A549 (cell line): ENCODE data around the gene TPSAB1. TPM values are rescaled to one million over a fixed set of nuclear protein-coding genes. Genes with fewer than 3 reads are reported as not detected.
"Not testable (repeated sequence)": the region's sequence is repeated elsewhere in the genome, so short reads cannot be mapped to it uniquely, and the experiment has no call there.

Experiments
- ATAC-seq, 2 experiments: fragments of 200-7000 bp in 1 of 2; fragments of >200 bp in 1 of 2; cut with Nextera tagmentation in 1 of 2; cut with Tn5 transposase in 1 of 2; 3 replicates each; pipeline versions ENCODE4 v1.8.0 to v1.9.1; 2018 to 2020; ENCODE audit warnings: mild to moderate bottlenecking in 1 of 2, moderate library complexity in 1 of 2
- CTCF ChIA-PET: fragments of 300-600 bp; sonication (Branson Sonifier 250); formaldehyde crosslinking; extraction: SDS; loops from one replicate; lab custom pipeline; 2021; ENCODE audit warnings: antibody characterized with exemption, inconsistent platforms; lab: Yijun Ruan, JAX
- POLR2A ChIA-PET: fragments of 350-600 bp; formaldehyde crosslinking; extraction: SDS; loops from one replicate; lab custom pipeline; 2021; ENCODE audit warnings: antibody characterized with exemption, inconsistent platforms; lab: Yijun Ruan, JAX
- DNase-seq, 2 experiments: peaks; one replicate each; pipeline versions ENCODE4 v3.0.0 to v3.0.0-alpha.2; 2011 to 2016; ENCODE audit warnings: low read depth in 1 of 2, low spot score in 1 of 2
- FAIRE-seq: peaks from 2 replicates; lab custom pipeline; 2011; peaks lifted over from hg19 to GRCh38; lab: Jason Lieb, UNC
- H3K27ac ChIP-seq, 2 experiments: fragments of >200 bp; sonication (Bioruptor Twin); formaldehyde crosslinking; 3 replicates each; pipeline ENCODE4 v1.5.1; 2016 to 2017
- H3K4me1 ChIP-seq: fragments of >200 bp; sonication (Bioruptor Twin); formaldehyde crosslinking; 3 replicates; pipeline ENCODE4 v1.6.1; 2016
- H3K4me2 ChIP-seq: fragments of >200 bp; sonication (Bioruptor Twin); formaldehyde crosslinking; 3 replicates; pipeline ENCODE4 v1.6.1; 2016
- H3K4me3 ChIP-seq: fragments of >200 bp; sonication (Bioruptor Twin); formaldehyde crosslinking; 3 replicates; pipeline ENCODE4 v1.5.1; 2016
- H3K9me3 ChIP-seq: fragments of >200 bp; sonication (Bioruptor Twin); formaldehyde crosslinking; 3 replicates; pipeline ENCODE4 v1.6.1; 2016
- ATOH8 ChIP-seq: fragments of 250-450 bp; sonication (Bioruptor Pico); IDR thresholded peaks from 2 replicates; pipeline ENCODE4 v1.5.0; 2020; ENCODE audit warnings: low read depth, mild to moderate bottlenecking, moderate library complexity
- BCL3 ChIP-seq: fragments of >200 bp; sonication (Bioruptor Twin); formaldehyde crosslinking; IDR thresholded peaks from 3 replicates; pipeline ENCODE4 v1.6.1; 2016
- CHD2 ChIP-seq: fragments of 150-350 bp; IDR thresholded peaks from 2 replicates; pipeline ENCODE4 v1.6.1; 2014; ENCODE audit warnings: low read length; ENCODE audit not compliant: partially characterized antibody
- EHMT2 ChIP-seq: fragments of 200-600 bp; sonication (generic); IDR thresholded peaks from 2 replicates; pipeline ENCODE4 v1.6.1; 2016; ENCODE audit warnings: antibody characterized with exemption, low read depth, mild to moderate bottlenecking, moderate library complexity
- FOXS1 ChIP-seq: fragments of 250-450 bp; sonication (Bioruptor Pico); IDR thresholded peaks from 2 replicates; pipeline ENCODE4 v1.5.0; 2020; ENCODE audit warnings: mild to moderate bottlenecking, moderate library complexity
- HEYL ChIP-seq: fragments of 250-450 bp; sonication (Bioruptor Pico); IDR thresholded peaks from 2 replicates; pipeline ENCODE4 v1.8.0; 2021; ENCODE audit warnings: mild to moderate bottlenecking, moderate library complexity
- HMGXB4 ChIP-seq: fragments of 250-450 bp; sonication (Bioruptor Pico); IDR thresholded peaks from 2 replicates; pipeline ENCODE4 v1.5.0; 2021; ENCODE audit warnings: mild to moderate bottlenecking, moderate library complexity, borderline replicate concordance
- JUN ChIP-seq, 2 experiments: fragments of >200 bp; sonication (Bioruptor Twin); formaldehyde crosslinking; IDR thresholded peaks; 2 replicates in 1 of 2; 3 replicates in 1 of 2; pipeline ENCODE4 v1.6.1; 2016 to 2017
- KDM5A ChIP-seq: fragments of 200-600 bp; sonication (generic); IDR thresholded peaks from 2 replicates; pipeline ENCODE4 v1.6.1; 2016; ENCODE audit warnings: antibody characterized with exemption, mild to moderate bottlenecking
- MAFK ChIP-seq: fragments of 450-650 bp; IDR thresholded peaks from 2 replicates; pipeline ENCODE4 v1.6.1; 2014; ENCODE audit not compliant: partially characterized antibody
- WGBS: methylation state at CpG from one replicate; pipeline ENCODE4 v1.1.6; 2017; ENCODE audit errors: missing lambda C conversion rate; 5-methylcytosine and 5-hydroxymethylcytosine counted together
- polyA plus RNA-seq, 4 experiments: library from polyadenylated mRNA; depleted of rRNA in 3 of 4; stranded (reverse); fragments of >200 nt; fragmentation: RNase III in 1 of 4; extraction: RNeasy Plus Mini Kit Qiagen cat#74134 plus additional on column Dnase treatment in 1 of 4; gene quantifications; 2 replicates in 3 of 4; 3 replicates in 1 of 4; pipeline ENCODE4 v1.2.3, GENCODE V29; 2011 to 2017
- TF ChIP-seq, protein P1 (sequence below): fragments of >200 bp; sonication (Bioruptor Twin); formaldehyde crosslinking; IDR thresholded peaks from 3 replicates; pipeline ENCODE4 v1.5.1; 2016
- TF ChIP-seq, protein P2 (sequence below): IDR thresholded peaks from 2 replicates; pipeline ENCODE4 v1.6.1; 2012
- TF ChIP-seq, protein P3 (sequence below): IDR thresholded peaks from 2 replicates; pipeline ENCODE4 v1.6.1; 2012; ENCODE audit warnings: low read depth, borderline replicate concordance

Gene TPSAB1
- polyA plus RNA-seq, 2 of the 4 experiments (the other 2 are of a cell fraction) = not detected

GRCh38 chr16:1224558-1224957 is 15.9 kb upstream of the TPSAB1 start:
- CTCF ChIA-PET = interaction anchor here (1.0 to 1.3 kb wide), 3 partner anchors 62 to 167 kb away, joined by 3 to 5 read pairs (median 3); no protein-coding TSS in a partner anchor
- H3K4me1 ChIP-seq = peaks cover 20% of the 10 kb centered on the region
- DNase-seq (no peak), ATAC-seq (no peak), FAIRE-seq (no peak)
- H3K27ac ChIP-seq = peak overlapping the region in 1 of 2 experiments; percentile 77; a peak in 3 of 6 replicates
- TF ChIP-seq, protein P1, sequence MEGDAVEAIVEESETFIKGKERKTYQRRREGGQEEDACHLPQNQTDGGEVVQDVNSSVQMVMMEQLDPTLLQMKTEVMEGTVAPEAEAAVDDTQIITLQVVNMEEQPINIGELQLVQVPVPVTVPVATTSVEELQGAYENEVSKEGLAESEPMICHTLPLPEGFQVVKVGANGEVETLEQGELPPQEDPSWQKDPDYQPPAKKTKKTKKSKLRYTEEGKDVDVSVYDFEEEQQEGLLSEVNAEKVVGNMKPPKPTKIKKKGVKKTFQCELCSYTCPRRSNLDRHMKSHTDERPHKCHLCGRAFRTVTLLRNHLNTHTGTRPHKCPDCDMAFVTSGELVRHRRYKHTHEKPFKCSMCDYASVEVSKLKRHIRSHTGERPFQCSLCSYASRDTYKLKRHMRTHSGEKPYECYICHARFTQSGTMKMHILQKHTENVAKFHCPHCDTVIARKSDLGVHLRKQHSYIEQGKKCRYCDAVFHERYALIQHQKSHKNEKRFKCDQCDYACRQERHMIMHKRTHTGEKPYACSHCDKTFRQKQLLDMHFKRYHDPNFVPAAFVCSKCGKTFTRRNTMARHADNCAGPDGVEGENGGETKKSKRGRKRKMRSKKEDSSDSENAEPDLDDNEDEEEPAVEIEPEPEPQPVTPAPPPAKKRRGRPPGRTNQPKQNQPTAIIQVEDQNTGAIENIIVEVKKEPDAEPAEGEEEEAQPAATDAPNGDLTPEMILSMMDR = no peak
- TF ChIP-seq, protein P2, sequence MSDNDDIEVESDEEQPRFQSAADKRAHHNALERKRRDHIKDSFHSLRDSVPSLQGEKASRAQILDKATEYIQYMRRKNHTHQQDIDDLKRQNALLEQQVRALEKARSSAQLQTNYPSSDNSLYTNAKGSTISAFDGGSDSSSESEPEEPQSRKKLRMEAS = no peak
- no peak for TF ChIP-seq KDM5A
- TF ChIP-seq JUN (IDR thresholded peaks at IDR 0.05) = no peak
- no peak for TF ChIP-seq MAFK
- TF ChIP-seq EHMT2 = no peak
- no peak for TF ChIP-seq HEYL
- no peak for TF ChIP-seq ATOH8 (CRISPR knock-in tag)
- TF ChIP-seq BCL3 = no peak
- TF ChIP-seq, protein P3, sequence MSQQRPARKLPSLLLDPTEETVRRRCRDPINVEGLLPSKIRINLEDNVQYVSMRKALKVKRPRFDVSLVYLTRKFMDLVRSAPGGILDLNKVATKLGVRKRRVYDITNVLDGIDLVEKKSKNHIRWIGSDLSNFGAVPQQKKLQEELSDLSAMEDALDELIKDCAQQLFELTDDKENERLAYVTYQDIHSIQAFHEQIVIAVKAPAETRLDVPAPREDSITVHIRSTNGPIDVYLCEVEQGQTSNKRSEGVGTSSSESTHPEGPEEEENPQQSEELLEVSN = no peak
- no peak for TF ChIP-seq HMGXB4 (CRISPR knock-in tag)
- TF ChIP-seq CHD2 = no peak
- no peak for TF ChIP-seq FOXS1 (CRISPR knock-in tag)
- H3K9me3 ChIP-seq = no peaks in the 10 kb centered on the region
- 84% methylated on average over 8 of the region's 9 CpGs for WGBS
- H3K4me2 ChIP-seq = no peak overlapping the region
- POLR2A ChIA-PET = no interaction called here
- no peak overlapping the region for H3K4me3 ChIP-seq

- no peak within 1 kb of the TSS for H3K4me3 ChIP-seq
- ATAC-seq (peak in 1 of 2 experiments; percentile 12; a peak in 2 of 6 replicates), FAIRE-seq (no peak)
- 0 out of 3 replicates have a peak within 1 kb of the TSS, but pooled peaks have one; percentile 1 for H3K4me2 ChIP-seq
- POLR2A ChIA-PET = no interaction called here
- H3K27ac ChIP-seq = peak within 1 kb of the TSS; percentile 45 to 77; a peak in 4 of 6 replicates
- peaks cover 20% of the 10 kb centered on the region for H3K4me1 ChIP-seq
- no peaks in the 10 kb centered on the region for H3K9me3 ChIP-seq
- 59% methylated on average over 5 of the region's 10 CpGs for WGBS
- TF ChIP-seq MAFK = no peak
- TF ChIP-seq, all 56 proteins: peak for 0
- CTCF ChIA-PET = interaction anchor here (1.0 to 1.3 kb wide), 3 partner anchors 63 to 168 kb away, joined by 3 to 5 read pairs (median 3); no protein-coding TSS in a partner anchor
- no peak for DNase-seq
Measured at GRCh38 chr16:1225051-1225451, 15.5 kb upstream of the TPSAB1 start, which contains the start of gene TPSG1. Gene TPSG1 (minus strand): TSS chr16:1225268. CDS start chr16:1225252, 16 bp downstream.

GRCh38 chr16:1225728-1226311 is 14.7 kb upstream of the TPSAB1 start:
- TF ChIP-seq MAFK = peak; percentile 60
- ATAC-seq = peak in 1 of 2 experiments; percentile 50; a peak in 3 of 6 replicates
- H3K4me3 ChIP-seq, DNase-seq, FAIRE-seq, H3K9me3 ChIP-seq, POLR2A ChIA-PET: not testable (repeated sequence)
- Histone ChIP-seq H3K27ac (peak overlapping the region; percentile 45 to 77; a peak in 4 of 6 replicates), H3K4me2 (0 out of 3 replicates have a peak overlapping the region, but pooled peaks have one; percentile 1), H3K4me1 (peaks cover 20% of the 10 kb centered on the region)
- WGBS = 71% methylated on average over 18 of the region's 24 CpGs
- CTCF ChIA-PET = interaction anchor here (0.6 to 1.3 kb wide), 3 partner anchors 102 to 168 kb away, joined by 3 read pairs; no protein-coding TSS in a partner anchor

DNA sequence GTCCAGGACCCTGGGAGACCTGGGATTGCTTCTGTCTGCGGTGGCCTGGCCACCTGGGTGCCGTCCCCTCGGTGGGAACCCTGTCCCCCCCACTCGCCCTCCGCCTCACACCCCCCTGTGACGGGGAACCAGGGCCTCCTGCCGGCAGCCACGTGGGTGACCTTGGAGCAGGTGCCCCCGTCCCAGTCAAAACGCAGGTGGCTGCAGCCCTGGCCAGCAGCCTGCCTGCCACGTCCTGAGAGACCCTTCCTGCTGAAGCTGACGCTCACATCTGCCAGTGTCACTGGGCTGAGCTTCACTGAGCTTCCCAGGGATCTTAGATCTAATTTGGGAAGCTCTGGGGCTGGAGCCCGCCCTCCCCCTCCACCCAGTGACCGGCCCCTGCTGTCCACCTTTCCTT is 13.8 kb upstream of the TPSAB1 start:
- ATAC-seq, POLR2A ChIA-PET, DNase-seq, H3K27ac ChIP-seq, H3K4me2 ChIP-seq, FAIRE-seq, H3K4me3 ChIP-seq, H3K9me3 ChIP-seq: not testable (repeated sequence)
- CTCF ChIA-PET = interaction anchor here (0.6 kb wide), 1 partner anchor 103 kb away, joined by 3 read pairs; no protein-coding TSS in a partner anchor
- WGBS = 75% methylated on average over 3 of the region's 14 CpGs
- peaks cover 13% of the 10 kb centered on the region for H3K4me1 ChIP-seq

GRCh38 chr16:1228227-1228626 is 12.3 kb upstream of the TPSAB1 start:
- WGBS = 65% methylated on average over 5 of the region's 7 CpGs
- peaks cover 13% of the 10 kb centered on the region for H3K4me1 ChIP-seq
- H3K9me3 ChIP-seq, H3K4me3 ChIP-seq, POLR2A ChIA-PET, ATAC-seq, H3K4me2 ChIP-seq, CTCF ChIA-PET, DNase-seq, H3K27ac ChIP-seq, FAIRE-seq: not testable (repeated sequence)

- 95% methylated on average over 4 of the region's 13 CpGs for WGBS
- H3K4me2 ChIP-seq, ATAC-seq, H3K9me3 ChIP-seq, CTCF ChIA-PET, POLR2A ChIA-PET, H3K27ac ChIP-seq, H3K4me3 ChIP-seq, DNase-seq, FAIRE-seq: not testable (repeated sequence)
- peaks cover 13% of the 10 kb centered on the region for H3K4me1 ChIP-seq
Measured at GRCh38 chr16:1229476-1229875, 11.0 kb upstream of the TPSAB1 start.
